Head of caudate nucleus (tissue), 42 donors: ENCODE results near the gene CEP68.
"Not testable (repeated sequence)": the region's sequence is repeated elsewhere in the genome, so short reads cannot be mapped to it uniquely, and the experiment has no call there.

Experiments
- DNase-seq, 42 donors: peaks; one replicate each; pipeline versions ENCODE4 v3.0.0 to v3.0.0-alpha.2; 2020 to 2021; ENCODE audit warnings: mixed read lengths in 7 of 42
- intact Hi-C: fragments of 100-400 bp; cut with DNase I; formaldehyde crosslinking; loops from one replicate; pipeline ENCODE4 v1.15.0; 2022

CEP68 gene, protein sequence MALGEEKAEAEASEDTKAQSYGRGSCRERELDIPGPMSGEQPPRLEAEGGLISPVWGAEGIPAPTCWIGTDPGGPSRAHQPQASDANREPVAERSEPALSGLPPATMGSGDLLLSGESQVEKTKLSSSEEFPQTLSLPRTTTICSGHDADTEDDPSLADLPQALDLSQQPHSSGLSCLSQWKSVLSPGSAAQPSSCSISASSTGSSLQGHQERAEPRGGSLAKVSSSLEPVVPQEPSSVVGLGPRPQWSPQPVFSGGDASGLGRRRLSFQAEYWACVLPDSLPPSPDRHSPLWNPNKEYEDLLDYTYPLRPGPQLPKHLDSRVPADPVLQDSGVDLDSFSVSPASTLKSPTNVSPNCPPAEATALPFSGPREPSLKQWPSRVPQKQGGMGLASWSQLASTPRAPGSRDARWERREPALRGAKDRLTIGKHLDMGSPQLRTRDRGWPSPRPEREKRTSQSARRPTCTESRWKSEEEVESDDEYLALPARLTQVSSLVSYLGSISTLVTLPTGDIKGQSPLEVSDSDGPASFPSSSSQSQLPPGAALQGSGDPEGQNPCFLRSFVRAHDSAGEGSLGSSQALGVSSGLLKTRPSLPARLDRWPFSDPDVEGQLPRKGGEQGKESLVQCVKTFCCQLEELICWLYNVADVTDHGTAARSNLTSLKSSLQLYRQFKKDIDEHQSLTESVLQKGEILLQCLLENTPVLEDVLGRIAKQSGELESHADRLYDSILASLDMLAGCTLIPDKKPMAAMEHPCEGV

DNA sequence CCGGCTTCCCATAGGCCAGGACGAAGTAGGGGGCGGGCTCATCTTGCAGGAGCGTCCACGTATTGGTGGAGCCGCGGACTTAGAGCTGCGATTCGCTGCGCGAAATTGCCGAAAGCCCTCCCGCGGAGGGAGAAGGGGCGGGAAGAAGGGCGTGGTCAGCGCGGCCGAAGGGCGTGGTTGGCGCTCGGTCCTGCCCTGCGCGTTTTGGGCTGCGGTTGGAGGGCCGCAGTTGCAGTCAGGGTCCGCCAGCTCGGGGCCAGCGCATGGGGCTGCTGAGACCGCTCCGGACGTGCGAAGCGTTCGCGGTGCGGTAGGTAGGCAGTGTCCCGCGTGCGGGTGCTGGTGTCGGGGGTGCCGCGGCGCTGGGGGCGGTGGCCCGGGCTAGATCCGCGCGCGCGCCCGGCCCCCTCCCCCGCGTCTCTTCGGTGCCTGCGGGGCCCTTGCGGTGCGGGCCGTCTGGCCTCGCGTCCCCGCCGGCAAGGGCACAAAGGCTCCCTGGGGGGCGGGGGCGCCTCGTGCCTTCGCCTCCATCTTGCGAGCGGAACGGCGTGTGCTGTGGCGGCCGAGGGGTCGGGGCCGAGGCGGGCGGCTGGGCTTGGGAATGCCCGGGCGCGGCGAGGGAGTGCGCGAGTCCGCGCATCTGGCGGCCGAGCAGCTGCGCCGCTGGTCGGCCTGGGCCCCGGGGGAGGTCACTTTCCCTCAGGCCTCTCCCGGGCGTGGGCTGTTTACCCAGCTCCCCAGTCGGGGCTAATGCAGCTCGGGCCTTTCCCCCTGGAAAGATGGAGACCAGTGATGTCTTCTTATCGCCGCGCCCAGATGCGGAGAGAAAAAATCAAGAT lies at the start of gene CEP68:
CEP68 (plus strand) TSS at position 202 of the 839 bp plus-strand sequence. CDS start 13,029 bp downstream, outside the sequence.
- intact Hi-C loops, result loop anchor here (2.0 to 10.0 kb wide), 3 partner anchors 62 to 168 kb away; partner anchors contain the start of genes ACTR2 and RAB1A
- peak; percentile 92 to 99 (median 97) for DNase-seq

- DNase-seq, result no peak
- intact Hi-C loops, result no loop called here
Observed at GRCh38 chr2:65013776-65014175, 42.4 kb upstream of the CEP68 start.

- no peak for DNase-seq
- intact Hi-C loops, result no loop called here
Observed at GRCh38 chr2:65015731-65016130, 40.5 kb upstream of the CEP68 start.

- no peak for DNase-seq
- intact Hi-C loops, result no loop called here
Observed at GRCh38 chr2:65016789-65017188, 39.4 kb upstream of the CEP68 start.

GRCh38 chr2:65017335-65017734 lies 38.9 kb upstream of the CEP68 start:
- intact Hi-C loops, result no loop called here
- peak in 37 of 42 donors; percentile 17 to 78 (median 56) for DNase-seq

DNA sequence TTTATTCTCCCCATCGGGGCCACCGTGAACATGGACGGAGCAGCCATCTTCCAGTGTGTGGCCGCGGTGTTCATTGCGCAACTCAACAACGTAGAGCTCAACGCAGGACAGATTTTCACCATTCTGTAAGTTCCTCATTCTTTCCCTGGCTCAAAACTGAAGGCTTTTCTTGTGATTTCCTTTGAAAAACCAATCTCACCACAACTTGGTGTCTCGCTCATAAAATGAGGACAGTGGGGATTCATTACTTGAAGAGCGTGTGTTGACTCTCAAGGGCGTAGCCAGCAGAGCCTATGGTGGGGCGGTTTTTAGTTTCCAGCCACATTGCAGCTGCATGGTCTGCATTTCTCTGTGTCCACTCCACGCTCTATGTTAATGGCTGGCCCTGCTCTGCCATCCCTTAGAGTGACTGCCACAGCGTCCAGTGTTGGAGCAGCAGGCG lies 38.1 kb upstream of the CEP68 start:
- DNase-seq, result peak in 10 of 42 donors; percentile 18 to 51 (median 36)

DNA sequence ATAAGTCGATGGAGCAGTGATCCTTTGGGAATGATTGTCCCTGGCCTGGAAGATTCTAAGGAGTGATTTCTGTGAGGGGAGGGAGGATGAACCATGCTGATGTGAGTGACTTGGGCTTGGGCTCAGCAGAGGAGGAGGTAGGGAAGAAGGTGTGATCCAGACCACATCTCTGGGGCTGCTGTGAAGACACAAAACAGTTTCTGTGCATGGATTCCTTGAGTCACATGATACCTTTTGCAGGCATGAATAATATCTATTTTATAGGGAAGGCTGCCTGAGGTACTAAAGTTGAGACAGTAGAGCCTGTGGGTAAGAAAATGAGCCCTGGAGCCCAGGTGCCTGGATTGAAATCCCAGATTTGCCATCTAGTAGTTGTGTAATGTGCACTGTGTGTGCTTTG lies 37.2 kb upstream of the CEP68 start:
- intact Hi-C loops, result no loop called here
- DNase-seq, result no peak

More for the DNA sequence above, 38.1 kb upstream of the CEP68 start:
- intact Hi-C loops, result no loop called here

- DNase-seq, result no peak
- intact Hi-C loops, result no loop called here
Observed at GRCh38 chr2:65019675-65020195, 36.5 kb upstream of the CEP68 start.

- intact Hi-C loops, DNase-seq: not testable (repeated sequence)
Observed at GRCh38 chr2:65020251-65020650, 36.0 kb upstream of the CEP68 start.

DNA sequence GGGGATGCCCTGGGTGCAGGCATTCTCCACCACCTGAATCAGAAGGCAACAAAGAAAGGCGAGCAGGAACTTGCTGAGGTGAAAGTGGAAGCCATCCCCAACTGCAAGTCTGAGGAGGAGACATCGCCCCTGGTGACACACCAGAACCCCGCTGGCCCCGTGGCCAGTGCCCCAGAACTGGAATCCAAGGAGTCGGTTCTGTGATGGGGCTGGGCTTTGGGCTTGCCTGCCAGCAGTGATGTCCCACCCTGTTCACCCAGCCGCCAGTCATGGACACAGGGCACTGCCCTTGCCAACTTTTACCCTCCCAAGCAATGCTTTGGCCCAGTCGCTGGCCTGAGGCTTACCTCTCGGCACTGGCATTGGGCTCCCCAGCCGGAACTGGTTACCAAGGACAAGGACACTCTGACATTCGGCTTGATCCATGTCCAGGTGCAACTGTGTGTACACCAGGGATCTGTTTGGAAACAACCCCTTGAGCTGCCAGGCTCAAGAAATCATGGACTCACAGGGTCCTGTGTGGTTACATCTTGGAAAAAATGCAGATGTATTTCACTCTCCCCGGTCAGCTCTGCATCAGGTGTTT lies 35.2 kb upstream of the CEP68 start:
- peak in 1 of 42 donors; percentile 48 for DNase-seq
- intact Hi-C loops, result no loop called here

- intact Hi-C loops, result no loop called here
Observed at GRCh38 chr2:65021709-65022108, 34.5 kb upstream of the CEP68 start.

DNA sequence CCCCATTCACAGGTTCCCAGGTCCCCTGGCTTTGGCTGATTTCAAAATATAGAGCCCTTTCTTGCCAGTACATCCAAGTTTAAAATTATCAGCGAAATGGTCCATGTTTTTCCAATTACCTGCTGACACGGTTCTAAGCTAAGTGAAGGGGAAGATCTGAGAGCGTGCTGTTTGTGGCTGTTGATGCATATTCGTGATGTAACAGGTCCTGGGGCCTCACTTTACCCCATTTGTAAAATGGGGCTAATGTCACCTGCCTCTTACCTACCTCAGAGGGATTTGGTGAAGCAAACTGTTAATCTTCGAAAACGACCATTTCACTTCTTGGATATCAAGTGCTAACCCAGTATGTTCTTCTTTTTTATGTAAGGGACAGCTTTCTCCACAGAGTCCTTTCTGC lies 34.0 kb upstream of the CEP68 start:
- intact Hi-C loops, result no loop called here
- no peak for DNase-seq

More at GRCh38 chr2:65021709-65022108, 34.5 kb upstream of the CEP68 start:
- DNase-seq, result no peak

GRCh38 chr2:65023742-65024141 lies 32.5 kb upstream of the CEP68 start:
- intact Hi-C loops, result no loop called here
- no peak for DNase-seq

DNA sequence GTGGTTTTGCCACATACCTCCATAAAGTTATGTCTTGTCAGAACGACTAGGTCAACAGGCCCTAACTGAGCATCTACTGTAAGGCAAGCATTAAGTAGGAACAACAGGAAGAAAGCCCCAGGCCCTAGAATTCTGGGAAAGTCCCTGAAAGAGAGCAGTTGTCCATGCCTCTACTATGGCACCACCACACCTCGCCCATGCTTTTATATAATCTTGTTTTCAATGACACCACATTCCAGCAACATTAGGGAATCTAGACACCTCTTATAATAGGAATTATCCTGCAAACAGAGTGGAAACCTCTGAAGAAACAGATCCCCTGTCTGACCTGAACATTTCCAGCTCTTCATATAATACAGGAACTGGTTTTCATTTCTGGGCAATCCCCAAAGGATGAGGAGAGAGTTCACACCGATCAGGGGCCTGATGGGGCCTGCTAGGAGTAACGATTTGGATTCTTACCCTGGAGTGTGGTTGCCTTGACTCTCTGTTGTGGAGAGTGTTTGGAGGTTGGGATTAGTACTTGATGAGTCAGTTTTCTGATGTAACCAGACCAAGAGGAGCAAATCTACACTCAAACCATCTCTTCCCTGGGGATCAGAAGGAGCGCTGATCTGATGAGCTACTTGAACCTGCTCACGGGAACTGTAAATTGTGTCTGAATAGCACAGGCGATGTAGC lies 31.9 kb upstream of the CEP68 start:
- intact Hi-C loops, result no loop called here
- no peak for DNase-seq

- intact Hi-C loops, result no loop called here
- no peak for DNase-seq
Observed at GRCh38 chr2:65025453-65026123, 30.6 kb upstream of the CEP68 start.

- no peak for DNase-seq
- intact Hi-C loops, result no loop called here
Observed at GRCh38 chr2:65026154-65026553, 30.1 kb upstream of the CEP68 start.

DNA sequence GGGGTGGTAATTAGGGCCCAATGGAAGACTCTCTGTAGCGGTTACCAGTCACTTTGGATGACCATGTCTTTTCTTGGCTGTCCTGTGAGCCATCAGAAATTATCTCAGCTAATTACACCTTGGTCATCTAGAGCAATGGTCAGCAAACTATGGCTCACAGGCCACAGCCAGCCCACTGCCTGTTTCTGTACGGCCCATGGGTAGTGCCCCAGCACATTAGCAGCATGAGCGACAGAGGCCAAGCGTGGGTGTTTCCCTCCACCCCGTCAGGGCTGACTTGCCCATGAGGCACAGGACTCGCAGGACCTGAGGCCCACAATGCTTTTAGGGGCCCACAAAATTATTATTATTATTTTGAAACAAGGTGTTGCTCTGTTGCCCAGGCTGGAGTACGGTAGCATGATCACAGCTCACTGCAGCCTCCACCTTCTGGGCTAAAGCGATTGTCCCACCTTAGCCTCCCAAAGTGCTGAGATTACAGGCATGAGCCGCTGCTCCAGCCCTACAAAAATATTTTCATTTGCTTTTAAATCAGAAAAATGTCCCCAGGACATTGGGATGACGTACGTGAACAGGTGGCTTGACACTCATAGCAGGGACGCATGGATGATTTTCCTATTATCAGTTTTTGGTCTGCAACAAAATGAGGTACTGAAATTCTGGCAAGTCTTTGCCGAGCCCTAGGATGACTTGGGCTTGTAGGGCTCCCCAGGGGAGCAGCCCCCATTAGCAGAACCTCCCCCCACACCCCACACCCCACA lies 29.3 kb upstream of the CEP68 start:
- intact Hi-C loops, result no loop called here

More for the DNA sequence above, 29.3 kb upstream of the CEP68 start:
- DNase-seq, result no peak
